ENCODE results near the gene MCRS1. TPM values are rescaled to one million over a fixed set of nuclear protein-coding genes. Genes with fewer than 3 reads are reported as not detected.

MCRS1 gene
- total and polyA plus RNA-seq, 4 donors = 20.0 to 33.1 (median 26.1) TPM

GRCh38 chr12:49563951-49564685, 3.8 kb downstream of the MCRS1 start:
- WGBS = 93% methylated on average over 14 of the region's 14 CpGs
- DNase-seq (ENCODE audit: low spot score) = no peak
- H3K27ac ChIP-seq (ENCODE audit: low read depth in 1 of 2, low read length in 2 of 2) = no peak overlapping the region
- peaks cover 3 to 21% (median 18%) of the 10 kb centered on the region in 4 donors for H3K4me1 ChIP-seq (ENCODE audit: control insufficient read depth in 4 of 4, insufficient read depth in 4 of 4, low read length in 3 of 4)
- peaks cover 14 to 57% (median 42%) of the 10 kb centered on the region in 4 donors for H3K36me3 ChIP-seq (ENCODE audit: control insufficient read depth in 4 of 4, insufficient read depth in 3 of 4, low read depth in 1 of 4, low read length in 3 of 4)
- no peaks in the 10 kb centered on the region for H3K9me3 ChIP-seq (ENCODE audit: control insufficient read depth in 4 of 4, low read length in 3 of 4)
- H3K27me3 ChIP-seq (ENCODE audit: control insufficient read depth in 4 of 4, insufficient read depth in 4 of 4, low read length in 3 of 4) = no peaks in the 10 kb centered on the region
- no peak overlapping the region for H3K9ac ChIP-seq (ENCODE audit: low read depth in 1 of 2, low read length in 2 of 2)
- no peak overlapping the region for H3K4me3 ChIP-seq (ENCODE audit: low read depth in 1 of 3, low read length in 3 of 3)
- no peak for TF ChIP-seq TAF1 (conservative IDR thresholded peaks at IDR 0.05)
- no peak for TF ChIP-seq YY1 (IDR thresholded peaks at IDR 0.05)

DNA sequence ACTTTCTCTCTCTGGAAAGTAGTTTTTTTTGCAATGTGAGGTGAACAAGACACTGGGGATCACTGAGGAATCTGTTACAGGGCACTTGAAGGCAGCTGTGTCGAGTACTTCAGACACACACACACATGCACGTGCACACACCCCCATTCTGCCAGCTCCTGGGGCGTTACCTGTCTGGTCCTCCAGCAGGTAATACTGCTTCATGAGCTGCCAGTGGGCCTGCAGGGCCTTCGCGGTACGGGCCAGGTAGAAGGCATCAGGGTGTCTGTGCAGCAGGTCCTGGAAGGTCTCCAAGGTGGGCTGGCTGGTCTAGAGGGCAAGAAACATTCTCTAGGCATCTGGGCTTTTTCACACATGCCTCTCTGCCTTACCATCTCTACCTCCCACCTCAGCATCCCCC, 5.1 kb downstream of the MCRS1 start:
- no peaks in the 10 kb centered on the region for H3K27me3 ChIP-seq (ENCODE audit: control insufficient read depth in 4 of 4, insufficient read depth in 4 of 4, low read length in 3 of 4)
- DNase-seq (ENCODE audit: low spot score) = no peak
- H3K4me3 ChIP-seq (ENCODE audit: low read depth in 1 of 3, low read length in 3 of 3) = no peak overlapping the region
- peaks cover 21 to 69% (median 49%) of the 10 kb centered on the region in 4 donors for H3K36me3 ChIP-seq (ENCODE audit: control insufficient read depth in 4 of 4, insufficient read depth in 3 of 4, low read depth in 1 of 4, low read length in 3 of 4)
- 99% methylated on average over 6 of the region's 6 CpGs for WGBS
- no peak overlapping the region for H3K27ac ChIP-seq (ENCODE audit: low read depth in 1 of 2, low read length in 2 of 2)
- no peak for TF ChIP-seq HNF4A (conservative IDR thresholded peaks at IDR 0.05)
- TF ChIP-seq NR2F2 (IDR thresholded peaks at IDR 0.05) = no peak
- no peak for TF ChIP-seq TAF1 (conservative IDR thresholded peaks at IDR 0.05)
- TF ChIP-seq CTCF (IDR thresholded peaks at IDR 0.05; ENCODE audit: low read depth, low read length, missing input control) = no peak
- TF ChIP-seq RXRA (IDR thresholded peaks at IDR 0.05) = no peak
- TF ChIP-seq RAD21 (IDR thresholded peaks at IDR 0.05) = no peak
- no peak for TF ChIP-seq FOXA1 (IDR thresholded peaks at IDR 0.05)
- TF ChIP-seq GABPA (IDR thresholded peaks at IDR 0.05 in 1 of 2, conservative IDR thresholded peaks at IDR 0.05 in 1 of 2) = no peak
- peaks cover 3 to 15% (median 11%) of the 10 kb centered on the region in 4 donors for H3K4me1 ChIP-seq (ENCODE audit: control insufficient read depth in 4 of 4, insufficient read depth in 4 of 4, low read length in 3 of 4)
- H3K9ac ChIP-seq (ENCODE audit: low read depth in 1 of 2, low read length in 2 of 2) = no peak overlapping the region
- no peaks in the 10 kb centered on the region for H3K9me3 ChIP-seq (ENCODE audit: control insufficient read depth in 4 of 4, low read length in 3 of 4)

GRCh38 chr12:49562233-49562632, 5.7 kb downstream of the MCRS1 start:
- Histone ChIP-seq H3K27me3 (ENCODE audit: control insufficient read depth in 4 of 4, insufficient read depth in 4 of 4, low read length in 3 of 4) (no peaks in the 10 kb centered on the region), H3K9ac (ENCODE audit: low read depth in 1 of 2, low read length in 2 of 2) (no peak overlapping the region), H3K36me3 (ENCODE audit: control insufficient read depth in 4 of 4, insufficient read depth in 3 of 4, low read depth in 1 of 4, low read length in 3 of 4) (peaks cover 21 to 72% (median 50%) of the 10 kb centered on the region in 4 donors), H3K4me1 (ENCODE audit: control insufficient read depth in 4 of 4, insufficient read depth in 4 of 4, low read length in 3 of 4) (peaks cover 3 to 16% (median 12%) of the 10 kb centered on the region in 4 donors), H3K9me3 (ENCODE audit: control insufficient read depth in 4 of 4, low read length in 3 of 4) (no peaks in the 10 kb centered on the region), H3K27ac (ENCODE audit: low read depth in 1 of 2, low read length in 2 of 2) (no peak overlapping the region), H3K4me3 (ENCODE audit: low read depth in 1 of 3, low read length in 3 of 3) (no peak overlapping the region)
- 90% methylated on average over 6 of the region's 6 CpGs for WGBS
- no peak for DNase-seq (ENCODE audit: low spot score)
- no peak for TF ChIP-seq NR2F2 (IDR thresholded peaks at IDR 0.05)
- TF ChIP-seq MAX (IDR thresholded peaks at IDR 0.05) = no peak
- no peak for TF ChIP-seq RXRA (IDR thresholded peaks at IDR 0.05)
- TF ChIP-seq TAF1 (conservative IDR thresholded peaks at IDR 0.05) = no peak
- TF ChIP-seq HNF4A (conservative IDR thresholded peaks at IDR 0.05) = no peak
- TF ChIP-seq JUND (IDR thresholded peaks at IDR 0.05) = no peak
- no peak for TF ChIP-seq YY1 (IDR thresholded peaks at IDR 0.05)
- TF ChIP-seq, protein P1, sequence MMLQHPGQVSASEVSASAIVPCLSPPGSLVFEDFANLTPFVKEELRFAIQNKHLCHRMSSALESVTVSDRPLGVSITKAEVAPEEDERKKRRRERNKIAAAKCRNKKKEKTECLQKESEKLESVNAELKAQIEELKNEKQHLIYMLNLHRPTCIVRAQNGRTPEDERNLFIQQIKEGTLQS (IDR thresholded peaks at IDR 0.05) = no peak
- TF ChIP-seq SP1 (IDR thresholded peaks at IDR 0.05) = no peak
- no peak for TF ChIP-seq REST (IDR thresholded peaks at IDR 0.05)
- no peak for TF ChIP-seq FOXA1 (IDR thresholded peaks at IDR 0.05)
- no peak for TF ChIP-seq RAD21 (IDR thresholded peaks at IDR 0.05)
- TF ChIP-seq GABPA (IDR thresholded peaks at IDR 0.05 in 1 of 2, conservative IDR thresholded peaks at IDR 0.05 in 1 of 2) = no peak
- TF ChIP-seq, protein P2, sequence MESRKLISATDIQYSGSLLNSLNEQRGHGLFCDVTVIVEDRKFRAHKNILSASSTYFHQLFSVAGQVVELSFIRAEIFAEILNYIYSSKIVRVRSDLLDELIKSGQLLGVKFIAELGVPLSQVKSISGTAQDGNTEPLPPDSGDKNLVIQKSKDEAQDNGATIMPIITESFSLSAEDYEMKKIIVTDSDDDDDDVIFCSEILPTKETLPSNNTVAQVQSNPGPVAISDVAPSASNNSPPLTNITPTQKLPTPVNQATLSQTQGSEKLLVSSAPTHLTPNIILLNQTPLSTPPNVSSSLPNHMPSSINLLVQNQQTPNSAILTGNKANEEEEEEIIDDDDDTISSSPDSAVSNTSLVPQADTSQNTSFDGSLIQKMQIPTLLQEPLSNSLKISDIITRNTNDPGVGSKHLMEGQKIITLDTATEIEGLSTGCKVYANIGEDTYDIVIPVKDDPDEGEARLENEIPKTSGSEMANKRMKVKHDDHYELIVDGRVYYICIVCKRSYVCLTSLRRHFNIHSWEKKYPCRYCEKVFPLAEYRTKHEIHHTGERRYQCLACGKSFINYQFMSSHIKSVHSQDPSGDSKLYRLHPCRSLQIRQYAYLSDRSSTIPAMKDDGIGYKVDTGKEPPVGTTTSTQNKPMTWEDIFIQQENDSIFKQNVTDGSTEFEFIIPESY (IDR thresholded peaks at IDR 0.05) = no peak
- no peak for TF ChIP-seq CTCF (IDR thresholded peaks at IDR 0.05; ENCODE audit: low read depth, low read length, missing input control)
- TF ChIP-seq FOXA2 (IDR thresholded peaks at IDR 0.05) = no peak
